HFFc6 (cell line): ENCODE results near the gene SDCCAG8. TPM values are rescaled to one million over a fixed set of nuclear protein-coding genes. Genes with fewer than 3 reads are reported as not detected.
A peak's percentile ranks its signal among the peaks of the same experiment; 100 is the strongest.

ENCODE experiments used
- DNase-seq: peaks from one replicate; pipeline ENCODE4 v3.0.0-alpha.2; 2018
- H3K27ac Mint-ChIP-seq: 2 replicates; pipeline ENCODE4 v1.8.0; 2020; ENCODE audit warnings: mild to moderate bottlenecking, mixed read lengths
- H3K27me3 Mint-ChIP-seq: 2 replicates; pipeline ENCODE4 v1.8.0; 2021; ENCODE audit warnings: mild to moderate bottlenecking, moderate library complexity, mixed read lengths; ENCODE audit not compliant: insufficient read depth
- H3K36me3 Mint-ChIP-seq: 2 replicates; pipeline ENCODE4 v1.8.0; 2021; ENCODE audit warnings: low read depth, mixed read lengths
- H3K4me1 Mint-ChIP-seq: 2 replicates; pipeline ENCODE4 v1.8.0; 2020; ENCODE audit warnings: low read depth, mixed read lengths
- H3K4me3 Mint-ChIP-seq: 2 replicates; pipeline ENCODE4 v1.8.0; 2020; ENCODE audit warnings: mild to moderate bottlenecking, moderate library complexity, mixed read lengths
- H3K9me3 Mint-ChIP-seq: 2 replicates; pipeline ENCODE4 v1.8.0; 2020; ENCODE audit warnings: mild to moderate bottlenecking, mixed read lengths
- CTCF ChIP-seq: fragments of 200-600 bp; sonication (generic); IDR thresholded peaks from 2 replicates; pipeline ENCODE4 v1.5.0; 2021; ENCODE audit warnings: antibody characterized with exemption, mild to moderate bottlenecking
- total RNA-seq, 6 experiments: library from RNA; stranded (reverse); fragmentation: NEBNext Ultra II Directional; extraction: Animal tissue kit (Norgen Biotek cat#: 25700); gene quantifications; 2 replicates in 1 of 6; 3 replicates in 5 of 6; pipeline ENCODE4 v1.2.3, GENCODE V29; 2021

Gene SDCCAG8
- total RNA-seq, 6 experiments from 2014 or later, result 22.3 to 31.2 (median 26.1) TPM

GRCh38 chr1:243349128-243349527, 93.3 kb downstream of the SDCCAG8 start:
- no peaks in the 10 kb centered on the region for H3K36me3 Mint-ChIP-seq
- no peak for TF ChIP-seq CTCF
- H3K9me3 Mint-ChIP-seq, result no peaks in the 10 kb centered on the region
- DNase-seq, result no peak
- no peaks in the 10 kb centered on the region for H3K27me3 Mint-ChIP-seq
- H3K4me3 Mint-ChIP-seq, result no peak overlapping the region
- peaks cover 28% of the 10 kb centered on the region for H3K4me1 Mint-ChIP-seq
- H3K27ac Mint-ChIP-seq, result no peak overlapping the region

GRCh38 chr1:243351337-243351736, 95.5 kb downstream of the SDCCAG8 start:
- no peaks in the 10 kb centered on the region for H3K27me3 Mint-ChIP-seq
- no peaks in the 10 kb centered on the region for H3K9me3 Mint-ChIP-seq
- H3K4me1 Mint-ChIP-seq, result peaks cover 37% of the 10 kb centered on the region
- no peak for DNase-seq
- H3K4me3 Mint-ChIP-seq, result no peak overlapping the region
- H3K36me3 Mint-ChIP-seq, result no peaks in the 10 kb centered on the region
- H3K27ac Mint-ChIP-seq, result no peak overlapping the region
- TF ChIP-seq CTCF, result no peak

- Mint-ChIP-seq H3K9me3 (no peaks in the 10 kb centered on the region), H3K27me3 (no peaks in the 10 kb centered on the region), H3K4me3 (peak overlapping the region; percentile 87), H3K4me1 (peaks cover 24% of the 10 kb centered on the region), H3K27ac (peak overlapping the region; percentile 75), H3K36me3 (peaks cover 7% of the 10 kb centered on the region; the same call in 1 of the 2 replicates)
- DNase-seq, result peak; percentile 8
- no peak for TF ChIP-seq CTCF
These were observed 98.8 kb downstream of the SDCCAG8 start for GRCh38 chr1:243354511-243355153.

- DNase-seq, result no peak
- Mint-ChIP-seq H3K4me3 (no peak overlapping the region), H3K36me3 (peaks cover 8% of the 10 kb centered on the region), H3K27me3 (no peaks in the 10 kb centered on the region), H3K9me3 (no peaks in the 10 kb centered on the region), H3K4me1 (no peaks in the 10 kb centered on the region), H3K27ac (no peak overlapping the region)
- TF ChIP-seq CTCF, result no peak
These were observed 108.0 kb downstream of the SDCCAG8 start for GRCh38 chr1:243363832-243364231.

GRCh38 chr1:243364330-243364729, 108.5 kb downstream of the SDCCAG8 start:
- DNase-seq, result no peak
- Mint-ChIP-seq H3K36me3 (peaks cover 8% of the 10 kb centered on the region), H3K4me1 (no peaks in the 10 kb centered on the region), H3K4me3 (no peak overlapping the region), H3K27ac (no peak overlapping the region), H3K27me3 (no peaks in the 10 kb centered on the region), H3K9me3 (no peaks in the 10 kb centered on the region)
- TF ChIP-seq CTCF, result no peak

- H3K9me3 Mint-ChIP-seq, result no peaks in the 10 kb centered on the region
- DNase-seq, result no peak
- H3K4me1 Mint-ChIP-seq, result no peaks in the 10 kb centered on the region
- H3K4me3 Mint-ChIP-seq, result no peak overlapping the region
- no peak overlapping the region for H3K27ac Mint-ChIP-seq
- peaks cover 10% of the 10 kb centered on the region for H3K36me3 Mint-ChIP-seq
- no peaks in the 10 kb centered on the region for H3K27me3 Mint-ChIP-seq
- TF ChIP-seq CTCF, result no peak
These were observed 109.0 kb downstream of the SDCCAG8 start for GRCh38 chr1:243364866-243365265.
